GM03348 (cell line): ENCODE measurements around the gene TRAPPC2.
A peak's percentile ranks its signal among the peaks of the same experiment; 100 is the strongest.

ENCODE experiments used
- DNase-seq: peaks from one replicate; pipeline ENCODE4 v3.0.0; 2012; ENCODE audit warnings: low spot score

The TRAPPC2 gene

GRCh38 chrX:13734278-13735172, at the start of gene TRAPPC2, which contains the start of gene OFD1:
TSS of gene TRAPPC2 (minus strand) at chrX:13734620. CDS start at chrX:13719963, 14,657 bp downstream.
TSS of gene OFD1 (plus strand) at chrX:13734748. CDS start at chrX:13735072, 324 bp downstream.
- DNase-seq = peak; percentile 94

- no peak for DNase-seq
Measured at GRCh38 chrX:13780868-13781427, 46.5 kb upstream of the TRAPPC2 start.

- peak; percentile 33 for DNase-seq
Measured at GRCh38 chrX:13778916-13779315, 44.5 kb upstream of the TRAPPC2 start.

GRCh38 chrX:13776387-13776786, 42.0 kb upstream of the TRAPPC2 start:
- no peak for DNase-seq

- DNase-seq = no peak
Measured at GRCh38 chrX:13775837-13776236, 41.4 kb upstream of the TRAPPC2 start.

- no peak for DNase-seq
Measured at GRCh38 chrX:13774696-13775095, 40.3 kb upstream of the TRAPPC2 start.

GRCh38 chrX:13770013-13770535, 35.7 kb upstream of the TRAPPC2 start:
- DNase-seq = no peak

GRCh38 chrX:13768939-13769338, 34.5 kb upstream of the TRAPPC2 start:
- DNase-seq = no peak

GRCh38 chrX:13764765-13765164, 30.3 kb upstream of the TRAPPC2 start:
- no peak for DNase-seq

GRCh38 chrX:13764281-13764680, 29.9 kb upstream of the TRAPPC2 start:
- no peak for DNase-seq

GRCh38 chrX:13763489-13763888, 29.1 kb upstream of the TRAPPC2 start:
- no peak for DNase-seq

- no peak for DNase-seq
Measured at GRCh38 chrX:13761606-13762414, 27.4 kb upstream of the TRAPPC2 start.

- no peak for DNase-seq
Measured at GRCh38 chrX:13760426-13760825, 26.0 kb upstream of the TRAPPC2 start.

- no peak for DNase-seq
Measured at GRCh38 chrX:13759152-13759718, 24.8 kb upstream of the TRAPPC2 start.

- no peak for DNase-seq
Measured at GRCh38 chrX:13756381-13756780, 22.0 kb upstream of the TRAPPC2 start.

- DNase-seq = no peak
Measured at GRCh38 chrX:13755254-13755653, 20.8 kb upstream of the TRAPPC2 start.

GRCh38 chrX:13754765-13755164, 20.3 kb upstream of the TRAPPC2 start:
- DNase-seq = no peak

GRCh38 chrX:13752646-13753045, 18.2 kb upstream of the TRAPPC2 start:
- DNase-seq = no peak

GRCh38 chrX:13752141-13752540, 17.7 kb upstream of the TRAPPC2 start:
- no peak for DNase-seq

- DNase-seq = no peak
Measured at GRCh38 chrX:13750812-13751211, 16.4 kb upstream of the TRAPPC2 start.

GRCh38 chrX:13750204-13750603, 15.8 kb upstream of the TRAPPC2 start:
- no peak for DNase-seq

GRCh38 chrX:13748486-13748885, 14.1 kb upstream of the TRAPPC2 start:
- no peak for DNase-seq
